Right atrium auricular region (tissue), 2 donors: ENCODE results near the gene KCNQ1OT1. TPM values are rescaled to one million over a fixed set of nuclear protein-coding genes. Genes with fewer than 3 reads are reported as not detected.

Experiments
- DNase-seq: peaks from one replicate; pipeline ENCODE4 v3.0.0-alpha.2; 2019; ENCODE audit warnings: low spot score
- H3K27ac ChIP-seq, 2 donors: fragments of 200-600 bp; sonication (generic); 1 replicate in 1 of 2; 2 replicates in 1 of 2; pipeline ENCODE4 v1.5.1; 2016 to 2019
- H3K27me3 ChIP-seq, 2 donors: fragments of 200-600 bp; sonication (generic); one replicate each; pipeline versions ENCODE4 v1.5.1 to v1.6.0; 2017 to 2019
- H3K36me3 ChIP-seq: fragments of 200-600 bp; sonication (generic); one replicate; pipeline ENCODE4 v1.5.1; 2016
- H3K4me1 ChIP-seq, 2 donors: fragments of 200-600 bp; sonication (generic); one replicate each; pipeline versions ENCODE4 v1.5.1 to v1.6.0; 2017 to 2019
- H3K4me3 ChIP-seq, 2 donors: fragments of 200-600 bp; sonication (generic); 1 replicate in 1 of 2; 2 replicates in 1 of 2; pipeline ENCODE4 v1.5.1; 2017 to 2019; ENCODE audit warnings: mild to moderate bottlenecking in 1 of 2, moderate library complexity in 1 of 2
- H3K9me3 ChIP-seq, 2 donors: fragments of 200-600 bp; sonication (generic); one replicate each; pipeline ENCODE4 v1.5.1; 2019
- total RNA-seq, 2 donors: library from RNA; depleted of rRNA; stranded (reverse); fragments of >200 nt; gene quantifications; one replicate each; pipeline ENCODE4 v1.1.0, GENCODE V29; 2016
- TF ChIP-seq, protein P1 (sequence below), 2 donors: fragments of 200-600 bp; sonication (generic); IDR thresholded peaks; one replicate each; pipeline ENCODE4 v1.5.1; 2019; ENCODE audit warnings: antibody characterized with exemption in 2 of 2

The KCNQ1OT1 gene
- total RNA-seq, 2 donors from 2014 or later = 0.35 to 0.37 TPM

- H3K4me1 ChIP-seq = peaks cover 0 to 8% of the 10 kb centered on the region in 2 donors
- DNase-seq = no peak
- no peak overlapping the region for H3K27ac ChIP-seq
- H3K36me3 ChIP-seq = no peaks in the 10 kb centered on the region
- no peaks in the 10 kb centered on the region for H3K27me3 ChIP-seq
- H3K4me3 ChIP-seq = no peak overlapping the region
- TF ChIP-seq, protein P1, sequence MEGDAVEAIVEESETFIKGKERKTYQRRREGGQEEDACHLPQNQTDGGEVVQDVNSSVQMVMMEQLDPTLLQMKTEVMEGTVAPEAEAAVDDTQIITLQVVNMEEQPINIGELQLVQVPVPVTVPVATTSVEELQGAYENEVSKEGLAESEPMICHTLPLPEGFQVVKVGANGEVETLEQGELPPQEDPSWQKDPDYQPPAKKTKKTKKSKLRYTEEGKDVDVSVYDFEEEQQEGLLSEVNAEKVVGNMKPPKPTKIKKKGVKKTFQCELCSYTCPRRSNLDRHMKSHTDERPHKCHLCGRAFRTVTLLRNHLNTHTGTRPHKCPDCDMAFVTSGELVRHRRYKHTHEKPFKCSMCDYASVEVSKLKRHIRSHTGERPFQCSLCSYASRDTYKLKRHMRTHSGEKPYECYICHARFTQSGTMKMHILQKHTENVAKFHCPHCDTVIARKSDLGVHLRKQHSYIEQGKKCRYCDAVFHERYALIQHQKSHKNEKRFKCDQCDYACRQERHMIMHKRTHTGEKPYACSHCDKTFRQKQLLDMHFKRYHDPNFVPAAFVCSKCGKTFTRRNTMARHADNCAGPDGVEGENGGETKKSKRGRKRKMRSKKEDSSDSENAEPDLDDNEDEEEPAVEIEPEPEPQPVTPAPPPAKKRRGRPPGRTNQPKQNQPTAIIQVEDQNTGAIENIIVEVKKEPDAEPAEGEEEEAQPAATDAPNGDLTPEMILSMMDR (IDR thresholded peaks at IDR 0.05) = no peak
- no peaks in the 10 kb centered on the region for H3K9me3 ChIP-seq
These were observed 133.4 kb downstream of the KCNQ1OT1 start for GRCh38 chr11:2566223-2567025.

DNA sequence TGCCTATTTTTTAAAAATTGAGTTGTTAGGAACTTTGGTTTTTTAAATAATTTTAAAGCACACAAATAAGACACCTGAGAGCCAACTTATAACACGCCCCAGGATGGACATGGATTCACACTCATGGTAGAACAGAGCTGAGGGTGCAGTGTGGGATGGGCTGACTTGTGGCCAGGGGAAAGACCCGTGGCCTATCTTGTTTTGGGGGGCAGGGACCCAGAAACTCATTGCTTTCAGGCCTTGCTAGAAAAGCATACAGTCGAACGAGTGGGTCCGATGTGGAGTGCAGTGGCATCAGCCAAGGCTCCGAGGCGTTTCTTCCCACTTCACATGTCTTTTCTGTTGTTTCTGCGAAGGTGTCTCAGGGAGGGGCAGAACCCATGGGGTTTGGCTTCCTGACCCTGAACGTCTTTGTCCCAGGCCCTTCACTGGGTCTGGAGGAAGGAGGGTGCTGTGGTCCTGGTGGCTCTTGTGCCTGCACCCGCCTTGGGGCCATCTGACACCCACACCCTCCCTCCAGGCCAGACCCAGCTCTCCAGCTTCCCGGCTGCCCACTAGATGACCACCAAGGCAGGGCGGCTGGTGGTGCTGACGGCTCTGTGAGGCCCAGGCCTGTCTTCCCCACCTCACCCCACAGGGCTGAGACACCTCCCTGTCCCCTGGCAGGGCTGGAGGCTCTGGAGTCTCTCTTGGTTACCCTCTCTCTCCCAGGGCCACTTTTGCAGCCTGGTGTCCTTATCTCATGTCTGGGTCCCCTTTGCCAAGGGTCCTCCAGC, 134.2 kb downstream of the KCNQ1OT1 start:
- TF ChIP-seq, protein P1 (IDR thresholded peaks at IDR 0.05) = no peak
- Histone ChIP-seq H3K36me3 (no peaks in the 10 kb centered on the region), H3K4me3 (no peak overlapping the region), H3K27me3 (no peaks in the 10 kb centered on the region), H3K27ac (no peak overlapping the region), H3K9me3 (no peaks in the 10 kb centered on the region), H3K4me1 (peaks cover 0 to 9% of the 10 kb centered on the region in 2 donors)
- no peak for DNase-seq

GRCh38 chr11:2564588-2565425, 135.0 kb downstream of the KCNQ1OT1 start:
- no peak overlapping the region for H3K27ac ChIP-seq
- H3K36me3 ChIP-seq = no peaks in the 10 kb centered on the region
- H3K27me3 ChIP-seq = no peaks in the 10 kb centered on the region
- H3K4me3 ChIP-seq = no peak overlapping the region
- peaks cover 0 to 9% of the 10 kb centered on the region in 2 donors for H3K4me1 ChIP-seq
- TF ChIP-seq, protein P1 (IDR thresholded peaks at IDR 0.05) = no peak
- DNase-seq = no peak
- no peaks in the 10 kb centered on the region for H3K9me3 ChIP-seq

- no peak overlapping the region for H3K4me3 ChIP-seq
- peaks cover 0 to 14% of the 10 kb centered on the region in 2 donors for H3K4me1 ChIP-seq
- H3K27me3 ChIP-seq = no peaks in the 10 kb centered on the region
- no peaks in the 10 kb centered on the region for H3K9me3 ChIP-seq
- H3K36me3 ChIP-seq = no peaks in the 10 kb centered on the region
- H3K27ac ChIP-seq = no peak overlapping the region
- no peak for DNase-seq
- TF ChIP-seq, protein P1 (IDR thresholded peaks at IDR 0.05) = no peak
These were observed 135.7 kb downstream of the KCNQ1OT1 start for GRCh38 chr11:2564008-2564530.

DNA sequence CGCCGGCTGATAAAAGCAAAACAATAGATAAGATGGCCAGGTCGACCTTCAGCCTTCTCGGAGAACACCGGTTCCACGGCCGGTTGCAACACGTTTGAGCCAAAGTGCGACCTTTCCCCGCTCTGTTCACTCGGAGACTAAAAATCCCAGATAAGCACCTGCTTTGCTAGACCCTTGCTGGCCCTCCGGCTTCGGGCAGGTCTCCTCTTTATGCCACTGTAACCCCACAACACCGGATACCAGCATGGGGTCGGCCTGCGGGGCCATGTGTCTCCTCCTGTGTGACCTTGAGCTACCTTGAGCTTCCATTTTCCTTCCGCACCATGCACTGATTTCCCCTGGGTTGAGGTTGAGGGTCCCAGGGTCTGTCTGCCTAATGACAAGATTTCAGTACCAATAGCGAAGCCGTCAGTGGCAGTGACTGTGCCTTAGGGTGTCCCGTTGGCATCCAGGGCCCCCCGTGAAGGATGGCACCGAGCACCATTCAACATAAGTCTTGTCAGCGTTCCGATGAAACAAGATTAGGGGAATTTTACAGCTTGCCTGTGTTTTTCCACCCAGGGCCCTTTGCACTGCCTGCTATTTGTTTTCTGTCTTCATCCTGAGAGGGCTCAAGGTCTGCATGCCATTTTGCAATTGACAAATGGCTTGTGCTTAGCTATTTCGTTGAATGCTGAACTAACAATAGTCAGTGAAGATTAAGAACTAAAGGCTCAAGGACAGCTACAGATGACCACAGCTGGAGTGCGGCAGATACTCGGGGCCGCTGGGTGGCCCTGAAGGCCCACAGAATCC, 136.4 kb downstream of the KCNQ1OT1 start:
- Histone ChIP-seq H3K27me3 (no peaks in the 10 kb centered on the region), H3K4me1 (peaks cover 0 to 14% of the 10 kb centered on the region in 2 donors), H3K9me3 (no peaks in the 10 kb centered on the region), H3K27ac (no peak overlapping the region), H3K4me3 (no peak overlapping the region), H3K36me3 (no peaks in the 10 kb centered on the region)
- TF ChIP-seq, protein P1 (IDR thresholded peaks at IDR 0.05) = no peak
- DNase-seq = no peak
